B cell (primary cell): ENCODE results near the gene RNF135. TPM values are rescaled to one million over a fixed set of nuclear protein-coding genes. Genes with fewer than 3 reads are reported as not detected.
"Not testable (repeated sequence)": the region's sequence is repeated elsewhere in the genome, so short reads cannot be mapped to it uniquely, and the experiment has no call there.

Experiments used
- ATAC-seq: fragments of 200-7000 bp; cut with Tn5 transposase; one replicate; pipeline ENCODE4 v1.10.0; 2021; ENCODE audit warnings: low read depth, mild to moderate bottlenecking, moderate number of reproducible peaks, moderate library complexity
- CTCF ChIA-PET: fragments of 350-600 bp; sonication (Branson Sonifier 250); formaldehyde crosslinking; loops from one replicate; lab custom pipeline; 2021; ENCODE audit warnings: antibody characterized with exemption, inconsistent platforms; lab: Charles Lee
- POLR2A ChIA-PET: fragments of 350-600 bp; sonication (Branson Sonifier 250); formaldehyde crosslinking; loops from one replicate; lab custom pipeline; 2021; ENCODE audit warnings: antibody characterized with exemption; lab: Charles Lee
- DNase-seq: peaks from one replicate; pipeline ENCODE4 v3.0.0; 2013
- H2AFZ ChIP-seq: 2 replicates; pipeline ENCODE4 v1.6.1; 2012; ENCODE audit warnings: mild to moderate bottlenecking, low read depth, low read length; ENCODE audit not compliant: insufficient read depth, poor library complexity, severe bottlenecking
- H3K27ac ChIP-seq, 2 donors: 1 replicate in 1 of 2; 2 replicates in 1 of 2; pipeline ENCODE4 v1.5.1; 2012 to 2013; ENCODE audit warnings: low read length in 2 of 2, mild to moderate bottlenecking in 2 of 2, moderate library complexity in 1 of 2
- H3K27me3 ChIP-seq, 4 experiments: fragments of 200-600 bp in 1 of 4; sonication (generic) in 1 of 4; replicated peaks in 1 of 4; 1 replicate in 2 of 4; 2 replicates in 2 of 4; pipeline versions ENCODE4 v1.6.1 to v1.7.0; 2013 to 2016; ENCODE audit warnings: low read length in 3 of 4, mild to moderate bottlenecking in 2 of 4, mixed read lengths in 1 of 4, moderate library complexity in 1 of 4; ENCODE audit not compliant: insufficient read depth in 4 of 4, control insufficient read depth in 3 of 4; ENCODE audit errors: control extremely low read depth in 1 of 4
- H3K36me3 ChIP-seq, 2 experiments: replicated peaks in 1 of 2; 1 replicate in 1 of 2; 2 replicates in 1 of 2; pipeline versions ENCODE4 v1.6.1 to v1.7.1; 2013; ENCODE audit warnings: low read length in 1 of 2; ENCODE audit not compliant: insufficient read depth in 2 of 2, control insufficient read depth in 1 of 2; ENCODE audit errors: control extremely low read depth in 1 of 2, extremely low read depth in 1 of 2
- H3K4me1 ChIP-seq, 2 donors: fragments of 200-600 bp in 1 of 2; sonication (generic) in 1 of 2; 1 replicate in 1 of 2; 2 replicates in 1 of 2; pipeline versions ENCODE4 v1.5.1 to v1.6.1; 2013 to 2017; ENCODE audit warnings: low read length in 2 of 2; ENCODE audit not compliant: control insufficient read depth in 2 of 2, insufficient read depth in 2 of 2
- H3K4me2 ChIP-seq: replicated peaks from 2 replicates; pipeline ENCODE3; 2012; ENCODE audit warnings: mild to moderate bottlenecking, low read depth, low read length; ENCODE audit not compliant: poor library complexity, severe bottlenecking
- H3K4me3 ChIP-seq, 5 experiments: fragments of 200-600 bp in 1 of 5; sonication (generic) in 1 of 5; 1 replicate in 3 of 5; 2 replicates in 2 of 5; pipeline versions ENCODE4 v1.5.1 to v1.7.0; 2011 to 2016; ENCODE audit warnings: low read length in 4 of 5, mild to moderate bottlenecking in 4 of 5, low read depth in 2 of 5, control low read depth in 1 of 5, moderate library complexity in 1 of 5; ENCODE audit not compliant: insufficient read depth in 1 of 5; ENCODE audit errors: control extremely low read depth in 1 of 5, extremely low read depth in 1 of 5
- H3K79me2 ChIP-seq: fragments of 200-600 bp; sonication (generic); one replicate; pipeline ENCODE4 v1.6.0; 2016; ENCODE audit warnings: low read length; ENCODE audit not compliant: control insufficient read depth, insufficient read depth
- H3K9ac ChIP-seq: fragments of 200-600 bp; sonication (generic); 2 replicates; pipeline ENCODE4 v1.6.1; 2017; ENCODE audit warnings: mild to moderate bottlenecking, low read length, moderate library complexity
- H3K9me3 ChIP-seq, 3 donors: one replicate each; pipeline versions ENCODE4 v1.6.1 to v1.7.1; 2013; ENCODE audit warnings: low read length in 2 of 3; ENCODE audit not compliant: control insufficient read depth in 2 of 3, insufficient read depth in 1 of 3; ENCODE audit errors: control extremely low read depth in 1 of 3
- H4K20me1 ChIP-seq: 2 replicates; pipeline ENCODE4 v1.6.0; 2012; ENCODE audit warnings: mild to moderate bottlenecking, low read length; ENCODE audit not compliant: insufficient read depth, control insufficient read depth, poor library complexity, severe bottlenecking
- H3K27ac Mint-ChIP-seq: one replicate; pipeline ENCODE4 v1.8.0; 2021; ENCODE audit warnings: mixed read lengths
- H3K27me3 Mint-ChIP-seq: one replicate; pipeline ENCODE4 v1.8.0; 2021; ENCODE audit warnings: mixed read lengths
- H3K4me1 Mint-ChIP-seq: one replicate; pipeline ENCODE4 v1.8.0; 2021; ENCODE audit warnings: mixed read lengths
- H3K4me3 Mint-ChIP-seq: one replicate; pipeline ENCODE4 v1.8.0; 2021; ENCODE audit warnings: mixed read lengths
- H3K9me3 Mint-ChIP-seq: one replicate; pipeline ENCODE4 v1.8.0; 2022; ENCODE audit warnings: mixed read lengths; ENCODE audit not compliant: insufficient read depth
- EZH2 ChIP-seq: IDR thresholded peaks from 2 replicates; pipeline ENCODE4 v1.6.1; 2012; ENCODE audit warnings: borderline replicate concordance, low read depth, mild to moderate bottlenecking, moderate library complexity, low read length; ENCODE audit not compliant: insufficient read depth, poor library complexity, severe bottlenecking
- WGBS: methylation state at CpG from one replicate; pipeline ENCODE4 v1.1.5; 2013; ENCODE audit warnings: missing lambda C conversion rate; ENCODE audit not compliant: insufficient coverage; 5-methylcytosine and 5-hydroxymethylcytosine counted together
- intact Hi-C: fragments of 100-400 bp; cut with micrococcal nuclease; formaldehyde crosslinking; loops from one replicate; pipeline ENCODE4 v1.10.0; 2022
- polyA plus RNA-seq: library from polyadenylated mRNA; depleted of rRNA; stranded (reverse); fragments of >200 nt; gene quantifications from 2 replicates; pipeline ENCODE4 v1.2.3, GENCODE V29; 2012
- total RNA-seq, 2 donors: library from RNA; stranded (reverse); fragments of 120-200 nt in 1 of 2; gene quantifications; 1 replicate in 1 of 2; 2 replicates in 1 of 2; pipeline versions ENCODE4 v1.2.3 to v1.2.4, GENCODE V29; 2013 to 2022
- TF ChIP-seq, protein P1 (sequence below): fragments of 200-600 bp; IDR thresholded peaks from one replicate; pipeline ENCODE4 v1.8.0; 2022; ENCODE audit warnings: antibody characterized with exemption, mild to moderate bottlenecking

The RNF135 gene
- total and polyA plus RNA-seq, 2 donors (not counting 1 experiment from before 2014, with no cell fraction given): 23.4 to 24.2 TPM

DNA sequence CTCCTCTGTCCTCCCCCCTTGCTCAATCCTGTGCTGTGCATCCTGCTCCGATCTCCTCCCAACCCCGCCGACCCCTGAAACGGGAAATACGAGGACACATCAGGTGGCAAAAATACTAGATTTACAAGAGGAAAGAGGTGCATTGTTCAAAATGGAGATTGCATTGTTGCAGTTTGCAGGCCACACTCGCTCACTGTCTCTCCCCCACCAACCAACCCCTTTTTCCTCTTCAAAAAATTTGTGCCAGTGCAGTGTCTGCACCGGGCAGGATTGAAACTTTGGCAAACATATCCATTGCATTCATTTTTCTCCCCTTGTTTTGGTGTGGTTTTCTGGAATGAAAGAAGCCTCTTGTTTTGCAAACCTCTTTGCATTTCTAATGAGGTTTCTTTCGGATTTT lies 61.0 kb downstream of the RNF135 start:
- Histone ChIP-seq H2AFZ (no peak overlapping the region), H3K27me3 (no peaks in the 10 kb centered on the region), H3K36me3 (no peaks in the 10 kb centered on the region), H4K20me1 (no peaks in the 10 kb centered on the region), H3K27ac (no peak overlapping the region), H3K4me2 (no peak overlapping the region), H3K4me1 (no peaks in the 10 kb centered on the region), H3K9me3 (no peaks in the 10 kb centered on the region), H3K9ac (no peak overlapping the region), H3K79me2 (no peaks in the 10 kb centered on the region), H3K4me3 (no peak overlapping the region)
- Mint-ChIP-seq H3K4me3 (no peak overlapping the region), H3K27ac (no peak overlapping the region), H3K27me3 (no peaks in the 10 kb centered on the region), H3K4me1 (no peaks in the 10 kb centered on the region), H3K9me3 (no peaks in the 10 kb centered on the region)
- TF ChIP-seq EZH2: no peak
- TF ChIP-seq, protein P1, sequence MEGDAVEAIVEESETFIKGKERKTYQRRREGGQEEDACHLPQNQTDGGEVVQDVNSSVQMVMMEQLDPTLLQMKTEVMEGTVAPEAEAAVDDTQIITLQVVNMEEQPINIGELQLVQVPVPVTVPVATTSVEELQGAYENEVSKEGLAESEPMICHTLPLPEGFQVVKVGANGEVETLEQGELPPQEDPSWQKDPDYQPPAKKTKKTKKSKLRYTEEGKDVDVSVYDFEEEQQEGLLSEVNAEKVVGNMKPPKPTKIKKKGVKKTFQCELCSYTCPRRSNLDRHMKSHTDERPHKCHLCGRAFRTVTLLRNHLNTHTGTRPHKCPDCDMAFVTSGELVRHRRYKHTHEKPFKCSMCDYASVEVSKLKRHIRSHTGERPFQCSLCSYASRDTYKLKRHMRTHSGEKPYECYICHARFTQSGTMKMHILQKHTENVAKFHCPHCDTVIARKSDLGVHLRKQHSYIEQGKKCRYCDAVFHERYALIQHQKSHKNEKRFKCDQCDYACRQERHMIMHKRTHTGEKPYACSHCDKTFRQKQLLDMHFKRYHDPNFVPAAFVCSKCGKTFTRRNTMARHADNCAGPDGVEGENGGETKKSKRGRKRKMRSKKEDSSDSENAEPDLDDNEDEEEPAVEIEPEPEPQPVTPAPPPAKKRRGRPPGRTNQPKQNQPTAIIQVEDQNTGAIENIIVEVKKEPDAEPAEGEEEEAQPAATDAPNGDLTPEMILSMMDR: no peak
- POLR2A ChIA-PET: interaction anchor here (0.8 kb wide), 1 partner anchor 300 kb away, joined by 4 read pairs; no protein-coding TSS in a partner anchor
- ATAC-seq (no peak), DNase-seq (no peak)
- WGBS: 93% methylated on average over 3 of the region's 8 CpGs
- CTCF ChIA-PET: no interaction called here
- intact Hi-C loops: no loop called here

DNA sequence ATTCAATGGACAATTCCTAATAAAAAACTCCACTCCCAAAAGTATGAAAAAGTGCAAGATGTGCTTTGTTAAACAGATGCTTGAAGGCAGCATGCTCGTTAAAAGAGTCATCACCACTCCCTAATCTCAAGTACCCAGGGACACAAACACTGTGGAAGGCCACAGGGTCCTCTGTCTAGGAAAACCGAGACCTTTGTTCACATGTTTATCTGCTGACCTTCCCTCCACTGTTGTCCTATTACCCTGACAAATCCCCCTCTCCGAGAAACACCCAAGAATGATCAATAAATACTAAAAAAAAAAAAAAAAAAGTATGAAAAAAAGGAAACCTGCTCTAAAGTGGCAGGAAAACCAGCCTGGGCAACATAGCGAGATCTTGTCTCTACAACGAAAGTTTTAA lies 64.8 kb downstream of the RNF135 start:
- H3K4me3 ChIP-seq, H3K4me1 ChIP-seq, H3K79me2 ChIP-seq, CTCF ChIA-PET, H3K27ac Mint-ChIP-seq, H2AFZ ChIP-seq, H3K4me1 Mint-ChIP-seq, ATAC-seq, H3K9ac ChIP-seq, POLR2A ChIA-PET, H3K27me3 Mint-ChIP-seq, H3K9me3 Mint-ChIP-seq, H3K4me3 Mint-ChIP-seq, H3K27me3 ChIP-seq, H3K9me3 ChIP-seq, H4K20me1 ChIP-seq, intact Hi-C loops, H3K27ac ChIP-seq, DNase-seq, H3K4me2 ChIP-seq, H3K36me3 ChIP-seq: not testable (repeated sequence)
- WGBS: 100% methylated on average over 1 of the region's 5 CpGs

DNA sequence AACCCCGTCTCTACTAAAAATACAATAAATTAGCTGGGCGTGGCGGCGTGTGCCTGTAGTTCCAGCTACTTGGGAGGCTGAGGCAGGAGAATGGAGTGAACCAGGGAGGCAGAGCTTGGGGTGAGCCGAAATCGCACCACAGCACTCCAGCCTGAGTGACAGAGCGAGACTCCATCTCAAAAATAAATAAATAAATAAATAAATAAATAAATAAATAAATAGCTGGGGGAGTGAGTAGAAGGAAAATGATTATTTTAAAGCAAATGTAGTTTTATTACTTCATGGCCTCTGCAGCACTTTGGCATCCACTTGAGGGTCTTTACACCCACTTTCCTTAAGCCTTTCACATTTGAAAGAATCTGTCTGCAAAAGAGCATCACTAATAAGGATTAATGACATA lies 70.0 kb downstream of the RNF135 start:
- H3K4me1 ChIP-seq, H3K27me3 Mint-ChIP-seq, ATAC-seq, CTCF ChIA-PET, H3K27ac Mint-ChIP-seq, H3K4me2 ChIP-seq, H3K4me3 Mint-ChIP-seq, H4K20me1 ChIP-seq, H3K9ac ChIP-seq, H3K27ac ChIP-seq, H3K27me3 ChIP-seq, H3K36me3 ChIP-seq, H3K4me1 Mint-ChIP-seq, H3K9me3 Mint-ChIP-seq, H2AFZ ChIP-seq, H3K9me3 ChIP-seq, H3K4me3 ChIP-seq, H3K79me2 ChIP-seq, DNase-seq, intact Hi-C loops: not testable (repeated sequence)
- POLR2A ChIA-PET: interaction anchor here (0.6 kb wide), 1 partner anchor 49 kb away, joined by 4 read pairs; no protein-coding TSS in a partner anchor
- no CpG with 5 or more reads among the region's 7 CpGs for WGBS
